Thoracic aorta (tissue), 2 donors: ENCODE measurements around the gene ARFIP1. TPM values are rescaled to one million over a fixed set of nuclear protein-coding genes. Genes with fewer than 3 reads are reported as not detected.

Source experiments
- ATAC-seq: fragments of 150-250 bp; one replicate; pipeline ENCODE4 v1.8.0; 2017; ENCODE audit warnings: low read depth; ENCODE audit not compliant: insufficient number of reproducible peaks, low FRiP score
- DNase-seq: peaks from one replicate; pipeline ENCODE4 v3.0.0-alpha.2; 2020; ENCODE audit warnings: low spot score
- H3K27ac ChIP-seq, 2 donors: fragments of 200-600 bp; sonication (generic); 1 replicate in 1 of 2; 2 replicates in 1 of 2; pipeline ENCODE4 v1.5.1; 2016; ENCODE audit warnings: mild to moderate bottlenecking in 2 of 2, moderate library complexity in 2 of 2
- H3K27me3 ChIP-seq: fragments of 200-600 bp; sonication (generic); replicated peaks from 2 replicates; pipeline ENCODE4 v1.6.0; 2016; ENCODE audit warnings: mild to moderate bottlenecking; ENCODE audit not compliant: insufficient read depth
- H3K36me3 ChIP-seq: fragments of 200-600 bp; sonication (generic); one replicate; pipeline ENCODE4 v1.5.1; 2016
- H3K4me1 ChIP-seq, 2 donors: fragments of 200-600 bp; sonication (generic); 1 replicate in 1 of 2; 2 replicates in 1 of 2; pipeline versions ENCODE4 v1.5.1 to v1.6.0; 2016; ENCODE audit warnings: low read depth in 2 of 2, mild to moderate bottlenecking in 1 of 2; ENCODE audit not compliant: control insufficient read depth in 1 of 2
- H3K4me3 ChIP-seq: fragments of 200-600 bp; sonication (generic); 2 replicates; pipeline ENCODE4 v1.5.1; 2016; ENCODE audit warnings: mild to moderate bottlenecking
- H3K9me3 ChIP-seq: fragments of 200-600 bp; sonication (generic); 2 replicates; pipeline ENCODE4 v1.5.1; 2016
- total RNA-seq, 2 donors: library from RNA; depleted of rRNA; stranded (reverse); fragments of >200 nt; gene quantifications; one replicate each; pipeline versions ENCODE4 v1.1.0 to v1.2.3, GENCODE V29; 2016
- TF ChIP-seq, protein P1 (sequence below): fragments of 200-600 bp; sonication (generic); IDR thresholded peaks from one replicate; pipeline ENCODE4 v1.5.1; 2019; ENCODE audit warnings: antibody characterized with exemption

Gene ARFIP1
- total RNA-seq, 2 donors from 2014 or later = 24.0 to 39.0 TPM

DNA sequence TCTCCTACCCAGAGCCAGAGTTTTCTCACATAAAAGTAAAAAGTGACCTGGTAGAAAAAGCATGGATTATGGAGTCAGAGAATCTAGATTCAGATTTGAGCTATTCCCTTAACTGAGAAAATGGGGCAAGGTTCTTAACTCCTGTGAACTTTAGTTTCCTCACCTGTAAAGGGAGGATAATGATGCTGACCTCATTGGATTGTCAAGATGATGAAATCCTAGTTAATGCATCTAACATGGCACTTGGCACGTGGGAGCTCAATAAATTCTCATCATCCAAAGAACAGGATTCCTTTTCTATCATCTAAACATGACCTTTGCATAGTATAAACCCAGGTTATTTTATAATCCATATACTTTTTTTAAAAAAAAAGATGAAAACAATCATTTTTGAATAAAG is 175.0 kb downstream of the ARFIP1 start:
- Histone ChIP-seq H3K27me3 (no peaks in the 10 kb centered on the region), H3K4me1 (no peaks in the 10 kb centered on the region), H3K4me3 (no peak overlapping the region), H3K9me3 (no peaks in the 10 kb centered on the region), H3K36me3 (no peaks in the 10 kb centered on the region), H3K27ac (no peak overlapping the region)
- TF ChIP-seq, protein P1, sequence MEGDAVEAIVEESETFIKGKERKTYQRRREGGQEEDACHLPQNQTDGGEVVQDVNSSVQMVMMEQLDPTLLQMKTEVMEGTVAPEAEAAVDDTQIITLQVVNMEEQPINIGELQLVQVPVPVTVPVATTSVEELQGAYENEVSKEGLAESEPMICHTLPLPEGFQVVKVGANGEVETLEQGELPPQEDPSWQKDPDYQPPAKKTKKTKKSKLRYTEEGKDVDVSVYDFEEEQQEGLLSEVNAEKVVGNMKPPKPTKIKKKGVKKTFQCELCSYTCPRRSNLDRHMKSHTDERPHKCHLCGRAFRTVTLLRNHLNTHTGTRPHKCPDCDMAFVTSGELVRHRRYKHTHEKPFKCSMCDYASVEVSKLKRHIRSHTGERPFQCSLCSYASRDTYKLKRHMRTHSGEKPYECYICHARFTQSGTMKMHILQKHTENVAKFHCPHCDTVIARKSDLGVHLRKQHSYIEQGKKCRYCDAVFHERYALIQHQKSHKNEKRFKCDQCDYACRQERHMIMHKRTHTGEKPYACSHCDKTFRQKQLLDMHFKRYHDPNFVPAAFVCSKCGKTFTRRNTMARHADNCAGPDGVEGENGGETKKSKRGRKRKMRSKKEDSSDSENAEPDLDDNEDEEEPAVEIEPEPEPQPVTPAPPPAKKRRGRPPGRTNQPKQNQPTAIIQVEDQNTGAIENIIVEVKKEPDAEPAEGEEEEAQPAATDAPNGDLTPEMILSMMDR = no peak
- ATAC-seq (no peak), DNase-seq (no peak)

DNA sequence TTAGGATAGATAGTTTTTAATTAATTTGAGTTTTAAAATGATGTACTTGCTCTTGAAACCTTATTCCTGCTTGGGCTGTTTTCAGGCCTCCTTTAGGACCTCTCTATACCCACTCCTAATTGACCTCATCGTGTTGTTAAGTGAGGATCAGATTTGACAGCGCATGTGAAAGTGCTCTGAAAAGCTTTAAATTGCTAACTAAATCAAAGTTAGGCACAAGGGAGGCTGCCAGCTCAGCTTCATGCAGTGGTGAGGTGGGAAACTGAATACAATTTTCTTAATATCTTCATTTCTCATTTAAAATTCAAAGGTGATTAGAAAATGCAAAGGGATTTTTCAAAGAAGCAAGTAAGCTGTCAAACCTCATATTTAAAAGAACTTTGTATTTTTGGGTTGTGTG is 176.4 kb downstream of the ARFIP1 start:
- peaks cover 0 to 5% of the 10 kb centered on the region in 2 donors for H3K4me1 ChIP-seq
- DNase-seq (no peak), ATAC-seq (no peak)
- no peaks in the 10 kb centered on the region for H3K9me3 ChIP-seq
- no peaks in the 10 kb centered on the region for H3K27me3 ChIP-seq
- H3K36me3 ChIP-seq = no peaks in the 10 kb centered on the region
- TF ChIP-seq, protein P1 = no peak
- H3K27ac ChIP-seq = no peak overlapping the region
- H3K4me3 ChIP-seq = no peak overlapping the region

DNA sequence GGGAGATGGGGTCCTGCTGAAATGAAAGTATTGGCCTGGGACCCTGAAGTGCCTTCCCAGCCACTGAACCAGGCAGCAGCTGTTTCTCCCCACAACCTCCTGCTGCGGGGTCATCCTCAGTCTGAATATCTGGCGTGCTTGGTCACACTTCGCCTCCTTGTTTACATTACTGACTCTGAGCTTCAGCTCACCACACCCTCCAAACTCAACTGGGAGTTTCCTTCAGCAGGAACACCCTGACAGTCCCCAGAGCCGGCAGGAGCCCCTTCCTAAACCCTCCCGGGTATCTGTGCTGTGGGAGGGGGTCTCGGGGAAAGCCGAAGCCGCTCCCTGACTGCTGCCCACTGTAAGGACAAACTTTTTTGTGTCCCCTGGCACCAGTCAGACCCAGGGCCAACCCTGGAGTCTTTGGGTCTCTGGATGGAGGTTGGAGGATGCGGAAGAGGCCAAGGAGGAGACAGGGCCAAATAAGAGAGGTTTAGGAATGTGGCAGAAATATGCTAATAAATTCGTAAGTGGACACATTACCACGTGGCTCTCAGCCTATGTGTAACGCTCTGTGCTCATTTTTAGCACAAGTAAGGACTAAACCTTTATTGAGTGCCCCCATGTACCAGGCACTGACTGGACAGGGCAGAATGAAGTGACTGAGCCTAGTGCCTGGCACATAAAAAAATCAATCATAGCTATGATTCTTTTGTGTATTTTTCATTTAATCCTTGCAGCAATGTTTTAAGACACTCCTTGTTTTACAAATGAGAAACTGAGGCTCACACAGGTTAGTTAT is 177.1 kb downstream of the ARFIP1 start:
- ATAC-seq = no peak
- H3K9me3 ChIP-seq = no peaks in the 10 kb centered on the region
- H3K27ac ChIP-seq = no peak overlapping the region

DNA sequence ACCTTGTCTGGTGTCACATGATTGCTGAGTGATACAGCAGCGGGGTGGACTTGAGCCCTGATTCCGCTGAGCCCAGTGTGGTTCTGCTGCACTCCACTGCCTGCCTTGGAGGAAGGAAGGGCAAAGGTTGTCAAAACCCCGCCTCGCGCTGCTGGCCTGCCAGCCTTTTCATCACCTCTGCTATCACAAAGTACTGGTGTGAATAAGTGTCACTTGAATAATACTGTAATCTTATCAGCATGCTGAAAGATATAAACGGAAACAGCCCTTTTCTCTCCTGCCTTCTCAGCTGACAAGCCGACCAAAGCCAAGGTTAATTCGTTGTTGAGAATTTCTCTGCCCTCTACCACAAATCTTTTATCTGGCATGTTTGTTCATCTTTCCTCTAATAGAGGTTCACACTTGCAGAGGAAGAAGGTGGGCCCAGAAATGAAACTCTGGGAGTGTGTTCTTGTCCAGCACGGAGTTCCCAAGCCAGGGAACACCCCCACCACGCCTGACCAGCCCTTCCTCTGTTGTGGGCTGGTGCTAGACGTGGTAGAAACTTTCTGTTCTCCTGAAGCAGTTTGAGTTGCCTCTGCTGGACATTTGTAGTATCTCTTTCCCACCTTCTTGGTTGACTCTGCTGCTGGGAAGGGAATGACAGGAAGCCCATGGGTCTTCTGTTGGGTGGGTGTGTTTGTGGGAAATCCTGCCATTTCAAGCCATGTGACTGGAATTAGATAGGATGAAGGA is 177.8 kb downstream of the ARFIP1 start:
- TF ChIP-seq, protein P1 = no peak

More for the DNA sequence above, 177.1 kb downstream of the ARFIP1 start:
- Histone ChIP-seq H3K36me3 (no peaks in the 10 kb centered on the region), H3K27me3 (no peaks in the 10 kb centered on the region), H3K4me3 (no peak overlapping the region), H3K4me1 (peaks cover 0 to 8% of the 10 kb centered on the region in 2 donors)
- no peak for DNase-seq
- TF ChIP-seq, protein P1 = no peak

DNA sequence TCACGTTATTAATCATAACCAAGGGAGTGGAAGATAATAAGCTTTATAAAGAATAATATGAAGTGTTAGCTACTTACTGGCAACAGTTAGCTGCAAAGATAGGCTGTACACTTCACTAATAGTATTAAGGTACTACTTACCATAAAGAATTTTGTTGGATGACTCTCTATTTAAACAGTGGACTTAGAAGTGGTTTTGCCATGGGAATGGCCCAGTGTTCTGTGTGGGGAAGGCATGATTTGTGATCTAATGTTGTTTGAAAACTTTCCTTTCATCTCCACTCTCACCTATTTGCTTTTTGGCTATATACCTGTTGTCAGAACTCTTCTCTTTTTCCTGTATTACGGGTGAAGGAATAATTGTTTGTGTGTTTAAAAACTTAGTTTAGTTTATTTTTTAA is 179.3 kb downstream of the ARFIP1 start:
- Histone ChIP-seq H3K27me3 (no peaks in the 10 kb centered on the region), H3K4me3 (no peak overlapping the region), H3K36me3 (no peaks in the 10 kb centered on the region), H3K27ac (no peak overlapping the region), H3K9me3 (no peaks in the 10 kb centered on the region), H3K4me1 (peaks cover 0 to 8% of the 10 kb centered on the region in 2 donors)
- TF ChIP-seq, protein P1 = no peak
- ATAC-seq = no peak
- no peak for DNase-seq

More for the DNA sequence above, 177.8 kb downstream of the ARFIP1 start:
- no peak overlapping the region for H3K27ac ChIP-seq
- no peaks in the 10 kb centered on the region for H3K36me3 ChIP-seq
- no peak overlapping the region for H3K4me3 ChIP-seq
- no peaks in the 10 kb centered on the region for H3K27me3 ChIP-seq
- no peak for ATAC-seq
- no peak for DNase-seq
- peaks cover 0 to 8% of the 10 kb centered on the region in 2 donors for H3K4me1 ChIP-seq
- no peaks in the 10 kb centered on the region for H3K9me3 ChIP-seq
